Germinal center (tissue), 1 donor: Measurements from ENCODE around the gene TEX30.

Source experiments
- DNase-seq: peaks from one replicate; pipeline ENCODE4 v3.0.0; 2012; ENCODE audit warnings: mixed read lengths, low spot score

TEX30 gene

DNA sequence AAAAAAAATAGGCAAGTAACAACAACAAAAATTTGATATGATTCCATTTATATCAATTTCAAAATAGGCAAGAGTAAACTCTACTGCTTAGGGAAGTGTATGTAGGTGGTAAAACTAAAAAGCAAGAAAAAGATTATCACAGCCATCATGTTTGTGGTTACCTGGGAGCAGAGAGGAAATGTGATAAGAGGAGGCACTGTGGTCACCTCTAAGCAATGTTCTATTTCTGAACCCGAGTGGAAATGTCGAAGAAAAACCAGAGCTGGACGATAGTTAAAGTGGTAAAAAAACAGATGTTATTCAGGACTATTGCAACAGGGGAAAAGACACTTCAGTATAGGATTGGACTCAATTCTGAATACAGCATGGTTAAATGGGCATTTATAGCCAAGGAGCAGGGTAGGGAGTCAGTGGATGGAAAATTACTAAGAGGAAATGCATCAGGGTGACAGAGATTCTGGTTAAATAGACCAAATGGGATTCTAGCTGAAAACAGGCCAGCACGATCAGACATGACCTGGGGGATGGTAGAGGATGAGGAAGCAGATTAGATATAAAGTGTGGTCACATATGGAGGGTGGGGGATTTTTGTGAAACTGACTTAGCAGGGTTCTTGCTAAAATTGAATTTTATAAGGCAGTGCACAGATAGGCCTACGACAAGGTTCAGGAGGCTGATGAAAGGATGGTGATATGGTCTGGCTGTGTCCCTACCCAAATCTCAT is 6.0 kb upstream of the TEX30 start:
- DNase-seq: no peak

DNA sequence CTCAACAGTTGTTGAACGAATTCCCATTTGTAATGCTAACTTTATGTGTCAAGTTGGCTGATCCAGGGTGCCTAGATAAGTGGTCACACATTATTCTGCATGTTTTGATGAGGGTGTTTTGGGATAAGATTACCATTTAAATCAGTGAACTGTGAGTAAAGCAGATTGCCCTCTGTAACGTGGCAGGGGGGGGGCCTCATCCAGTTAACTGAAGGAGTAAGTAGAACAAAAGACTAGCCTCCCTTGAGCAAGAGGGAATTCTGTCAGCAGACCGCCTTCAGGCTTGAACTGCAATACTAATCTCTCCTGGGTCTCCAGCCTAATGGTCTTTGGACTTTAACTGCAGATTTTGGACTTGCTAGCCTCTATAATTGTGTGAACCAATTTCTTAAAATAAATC is 4.2 kb upstream of the TEX30 start:
- no peak for DNase-seq

DNA sequence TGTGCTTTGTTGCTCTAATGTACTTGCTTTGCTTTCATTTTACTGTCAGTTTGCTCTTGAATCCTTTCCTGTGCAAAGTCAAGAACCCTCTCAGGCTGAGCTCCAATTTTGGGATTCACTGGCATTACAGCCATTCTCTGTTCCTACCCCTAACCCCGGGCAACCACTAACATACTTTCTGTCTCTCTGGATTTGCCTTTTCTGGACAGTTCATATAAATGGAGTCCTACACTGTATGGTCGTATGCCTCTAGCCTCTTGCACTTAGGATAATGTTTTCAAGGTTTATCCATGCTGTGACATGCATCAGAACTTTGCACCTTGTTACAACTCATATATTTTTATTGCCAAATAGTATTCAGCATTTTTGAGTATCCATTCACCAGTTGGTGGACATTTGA is 2.7 kb upstream of the TEX30 start:
- no peak for DNase-seq

DNA sequence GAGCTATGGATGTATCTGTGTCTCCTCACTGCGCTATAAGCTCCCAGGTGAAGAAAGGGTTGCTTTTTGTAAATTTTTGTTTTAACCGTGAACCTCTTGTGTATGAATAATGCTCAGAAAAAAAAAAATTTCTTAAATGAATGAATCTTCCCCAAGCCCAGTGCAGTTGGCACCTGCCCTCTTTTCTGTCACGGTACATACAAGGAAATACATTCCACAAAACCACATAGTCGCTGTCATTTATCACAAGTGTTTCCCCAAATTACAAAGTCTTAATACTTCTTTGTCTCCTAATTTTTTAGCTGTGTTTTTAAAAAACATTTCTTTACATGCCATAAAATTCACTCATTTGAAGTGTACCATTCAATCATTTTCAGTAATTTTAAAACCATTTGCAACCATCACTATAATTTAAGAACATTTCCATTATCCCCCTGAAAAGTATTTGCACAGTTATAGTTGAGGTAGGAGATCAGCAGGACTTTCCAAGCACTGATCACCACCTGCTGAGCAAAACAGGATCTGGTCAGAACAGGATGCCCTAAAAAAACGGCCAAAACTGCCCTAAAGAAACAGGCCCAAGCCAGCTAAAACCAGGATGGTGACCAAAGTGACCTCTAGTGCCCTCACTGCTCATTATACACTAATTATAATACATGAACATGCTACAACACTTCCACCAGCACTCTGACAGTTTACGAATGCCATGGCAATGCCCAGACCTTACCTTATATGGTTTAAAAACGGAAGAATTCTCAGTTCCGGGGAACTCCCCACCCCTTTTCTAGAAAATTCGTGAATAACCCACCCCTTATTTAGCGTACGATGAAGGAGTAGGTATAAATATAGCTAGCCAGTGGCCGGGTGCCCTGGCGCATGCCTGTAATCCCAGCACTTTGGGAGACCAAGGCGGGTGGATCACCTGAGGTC is 1.3 kb upstream of the TEX30 start:
- no peak for DNase-seq

DNA sequence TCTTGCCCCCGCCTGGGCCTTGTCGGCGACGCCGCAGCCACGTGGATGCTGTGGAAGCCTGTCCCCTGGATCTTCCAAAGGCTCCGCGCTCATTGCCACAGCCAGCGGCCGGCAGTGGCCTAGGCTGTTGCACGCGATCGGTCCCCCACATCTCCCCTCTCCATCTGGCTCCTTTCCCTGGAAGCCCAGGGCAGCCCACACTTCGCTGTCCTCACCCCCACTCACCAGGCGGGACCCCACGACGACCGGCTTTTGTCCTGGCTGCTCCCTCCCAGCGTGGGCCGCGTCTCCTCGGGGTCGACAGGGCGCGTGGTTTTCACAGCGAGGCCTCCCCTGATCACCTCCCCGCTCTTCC is 605 bp upstream of the TEX30 start:
- DNase-seq: no peak

DNA sequence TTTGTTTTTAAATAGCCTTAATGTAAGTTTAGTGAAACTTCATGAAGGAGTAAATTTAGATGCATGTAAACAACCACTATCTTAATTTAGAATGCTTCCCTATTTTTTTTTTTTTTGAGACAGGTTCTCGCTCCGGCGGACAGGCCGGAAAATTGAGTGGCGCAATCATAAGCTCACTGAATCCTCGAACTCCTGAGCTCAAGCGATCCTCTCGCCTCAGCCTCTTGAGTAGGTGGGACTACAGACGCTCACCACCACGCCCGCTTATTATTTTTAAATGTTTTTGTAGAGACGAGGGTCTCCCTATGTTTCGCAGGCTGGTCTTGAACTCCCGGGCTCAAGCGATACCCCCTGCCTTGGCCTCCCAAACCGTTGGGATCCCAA is 1.6 kb downstream of the TEX30 start:
- no peak for DNase-seq

DNA sequence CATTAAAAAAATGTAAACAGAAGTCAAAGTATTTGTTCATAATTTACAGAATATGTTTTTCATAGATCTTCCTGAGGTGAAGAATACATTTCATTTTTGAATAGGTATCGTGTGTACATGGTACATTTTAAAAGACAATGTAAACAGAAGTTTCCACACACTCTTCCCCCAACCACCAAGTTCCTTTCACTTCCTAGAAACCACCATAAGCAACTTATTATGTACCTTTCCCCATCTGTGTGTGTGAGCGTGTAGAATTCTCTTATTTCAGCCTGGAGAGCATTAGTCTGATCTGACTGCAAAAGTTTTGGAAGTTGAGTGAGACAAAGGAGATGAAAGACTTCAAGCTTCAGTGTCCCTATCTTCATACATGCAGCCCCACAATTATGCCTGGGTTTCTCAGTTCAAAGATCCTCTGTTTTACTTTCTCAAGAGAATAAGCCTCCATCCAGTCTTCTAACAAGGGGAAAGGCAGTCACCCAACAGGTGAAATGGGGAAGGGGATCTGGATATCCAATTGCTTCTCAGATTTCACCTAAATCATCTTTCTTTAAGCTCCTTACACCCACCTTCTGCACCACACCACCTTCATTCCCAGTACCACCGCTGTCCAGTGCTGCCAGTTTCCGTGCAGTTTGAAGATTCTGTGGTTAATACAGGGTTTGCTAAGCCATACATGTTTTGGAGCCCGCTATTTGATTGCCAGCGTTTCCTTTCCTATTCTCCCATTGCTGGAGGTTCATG is 2.1 kb downstream of the TEX30 start:
- DNase-seq: no peak

DNA sequence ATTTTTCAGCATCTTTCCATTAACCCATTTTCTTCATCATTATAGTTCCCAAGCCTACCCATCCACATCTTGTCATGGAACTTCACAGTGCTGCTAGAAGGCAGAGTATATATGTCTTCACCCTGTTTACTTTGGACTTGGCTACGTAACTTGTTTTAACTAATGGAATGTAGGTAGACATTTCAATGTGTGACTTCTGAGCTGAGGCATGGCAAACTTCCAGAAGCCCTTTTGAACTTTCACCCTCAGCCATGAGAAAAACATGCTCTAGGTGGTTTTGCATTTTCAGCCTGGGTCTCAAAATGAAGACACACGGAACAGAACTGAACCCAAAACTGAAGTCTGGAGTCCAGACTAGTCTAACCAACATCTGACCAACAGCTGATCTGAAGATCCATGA is 3.2 kb downstream of the TEX30 start:
- no peak for DNase-seq

DNA sequence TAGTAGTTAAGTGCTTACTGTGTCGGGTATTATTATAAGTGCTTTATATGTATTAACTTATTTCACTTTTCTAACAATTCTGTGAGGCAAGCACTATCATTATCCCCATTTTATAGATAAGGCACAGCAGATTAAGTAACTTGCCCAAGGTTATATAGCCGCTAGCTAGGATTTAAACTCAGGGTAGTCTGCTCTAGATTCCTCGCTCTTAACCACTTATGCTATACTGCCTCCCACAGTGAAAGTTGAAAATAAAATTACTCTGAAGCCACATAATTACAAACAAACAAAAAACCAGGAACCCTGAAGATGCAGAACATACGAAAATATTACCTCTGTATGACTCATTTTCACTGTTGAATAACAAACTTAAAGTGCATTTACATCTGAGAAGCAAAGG is 3.9 kb downstream of the TEX30 start:
- no peak for DNase-seq

DNA sequence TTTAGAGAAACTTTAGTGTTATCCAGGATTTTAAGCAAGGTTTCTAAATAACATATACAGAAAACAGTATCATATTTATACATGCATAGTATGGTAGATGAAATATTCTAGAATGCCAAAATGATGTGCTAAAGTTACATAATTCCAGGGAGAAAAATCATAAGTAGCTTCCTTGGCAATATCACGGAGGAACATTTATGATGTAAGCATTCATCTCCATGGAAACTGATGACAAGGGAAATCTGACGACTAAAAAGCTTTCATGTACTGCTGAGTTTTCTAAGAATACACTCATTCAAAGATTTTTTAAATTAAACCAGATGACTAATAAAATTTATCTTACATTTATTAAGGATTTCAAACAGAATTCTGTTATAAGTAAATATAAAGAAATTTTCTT is 4.7 kb downstream of the TEX30 start:
- no peak for DNase-seq

DNA sequence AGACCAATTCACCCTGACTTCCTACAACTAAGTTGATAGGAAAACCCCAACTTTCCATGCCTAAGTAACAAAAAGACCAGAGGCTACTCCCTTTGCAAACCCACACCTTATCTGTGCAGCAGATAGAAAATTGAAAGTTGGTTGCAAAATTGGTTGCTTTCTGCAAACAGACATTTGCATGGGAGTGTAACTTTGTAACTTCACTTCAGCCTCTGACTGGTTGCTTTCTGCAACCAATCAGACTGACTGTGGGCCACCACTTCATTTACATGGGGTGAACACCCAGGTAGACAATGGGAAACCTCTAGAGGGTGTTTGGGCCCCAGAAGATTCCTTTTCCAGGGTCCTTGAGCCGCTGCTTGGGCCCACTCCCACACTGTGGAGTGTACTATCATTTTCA is 9.8 kb downstream of the TEX30 start:
- DNase-seq: no peak

DNA sequence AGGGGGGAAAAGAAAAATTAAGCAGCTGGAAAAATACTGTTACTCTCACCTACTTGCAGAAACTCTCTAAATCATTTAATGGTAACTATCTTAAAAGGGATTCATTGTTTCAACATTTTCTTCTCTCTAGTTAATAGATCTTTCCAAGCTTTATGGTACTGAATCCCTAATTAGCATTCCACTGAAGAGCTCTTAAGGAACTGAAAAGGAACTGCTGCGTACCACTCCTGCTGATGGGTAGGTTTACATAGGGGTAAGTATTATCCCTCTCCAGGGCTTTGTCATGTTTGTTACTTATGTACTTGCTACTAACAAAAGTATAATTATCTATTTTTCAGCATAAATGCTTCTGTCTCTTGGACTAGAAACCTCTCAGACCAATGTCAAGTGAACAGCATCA is 12.5 kb downstream of the TEX30 start:
- no peak for DNase-seq

DNA sequence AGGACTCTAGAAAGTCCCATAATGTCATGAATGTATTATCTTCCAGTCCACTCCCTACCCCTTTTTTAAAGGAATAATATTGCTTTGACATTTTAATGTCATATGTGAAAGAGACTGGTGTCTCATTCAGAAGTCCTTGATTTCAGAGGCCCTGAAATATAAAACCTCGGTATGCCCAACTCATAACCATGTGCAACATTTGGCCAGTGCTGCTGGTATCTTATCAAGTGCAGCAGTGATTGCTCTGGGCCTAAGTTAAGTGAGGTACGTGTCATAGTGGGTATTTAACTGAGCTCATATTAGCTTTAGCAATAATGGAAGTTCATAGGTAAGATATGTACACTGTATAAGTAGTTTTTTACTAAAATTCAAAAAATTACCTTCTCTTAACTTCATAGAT is 14.7 kb downstream of the TEX30 start:
- no peak for DNase-seq

DNA sequence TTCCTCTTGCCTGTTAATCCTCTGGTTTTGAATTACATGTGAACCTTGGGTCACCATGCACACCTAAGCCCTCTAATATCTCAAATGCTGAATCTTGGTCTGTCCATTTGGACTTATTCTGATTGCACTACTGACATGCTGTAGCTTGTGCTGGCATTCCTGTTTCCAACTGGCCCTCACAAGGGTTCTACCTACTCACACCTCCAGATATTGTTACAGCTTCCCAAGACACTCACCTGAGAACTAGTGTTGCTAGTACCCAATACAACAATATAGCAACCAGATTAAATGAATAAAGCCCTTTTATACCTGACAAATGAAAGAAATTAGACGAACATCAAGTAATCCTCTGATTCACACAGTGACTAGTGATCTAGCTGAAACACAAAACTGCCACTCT is 16.6 kb downstream of the TEX30 start:
- no peak for DNase-seq

DNA sequence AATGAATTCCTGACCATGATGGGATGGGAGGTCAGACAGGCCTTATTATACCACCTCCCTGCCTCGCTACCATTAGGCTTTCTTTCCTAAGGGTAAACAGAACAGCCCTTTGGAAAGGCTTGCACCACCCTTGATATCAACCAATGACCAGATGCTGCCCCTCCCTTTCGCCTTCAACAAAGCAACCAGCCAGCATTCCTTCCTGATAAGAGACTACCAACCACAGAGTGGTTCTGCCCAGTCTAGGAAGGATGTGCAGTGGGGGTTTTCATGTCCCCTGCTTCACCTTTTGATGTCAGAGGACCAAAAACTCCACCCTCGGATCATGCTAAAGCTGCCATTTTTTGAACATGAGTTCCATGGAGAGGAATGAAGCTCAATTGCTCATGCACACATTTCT is 21.7 kb downstream of the TEX30 start:
- DNase-seq: no peak

DNA sequence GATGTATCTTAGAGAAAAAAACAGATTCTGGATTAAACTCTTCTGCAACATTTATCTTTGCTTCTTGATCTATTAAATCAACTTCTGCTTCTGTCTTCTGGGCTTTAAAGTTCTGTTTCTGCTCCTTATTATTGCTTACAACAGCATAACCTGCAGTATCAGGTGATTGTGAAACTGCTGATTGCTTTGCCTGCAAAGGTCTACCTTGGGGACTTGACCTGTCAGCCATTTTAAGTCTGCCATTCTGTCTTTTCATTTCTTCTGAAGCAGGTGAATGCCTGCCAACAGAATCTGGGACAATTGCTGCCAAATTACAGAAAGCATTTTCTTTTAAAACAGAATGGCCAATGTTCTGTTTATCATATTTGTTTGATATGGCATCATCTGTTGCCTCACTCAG is 31.1 kb downstream of the TEX30 start:
- DNase-seq: no peak

DNA sequence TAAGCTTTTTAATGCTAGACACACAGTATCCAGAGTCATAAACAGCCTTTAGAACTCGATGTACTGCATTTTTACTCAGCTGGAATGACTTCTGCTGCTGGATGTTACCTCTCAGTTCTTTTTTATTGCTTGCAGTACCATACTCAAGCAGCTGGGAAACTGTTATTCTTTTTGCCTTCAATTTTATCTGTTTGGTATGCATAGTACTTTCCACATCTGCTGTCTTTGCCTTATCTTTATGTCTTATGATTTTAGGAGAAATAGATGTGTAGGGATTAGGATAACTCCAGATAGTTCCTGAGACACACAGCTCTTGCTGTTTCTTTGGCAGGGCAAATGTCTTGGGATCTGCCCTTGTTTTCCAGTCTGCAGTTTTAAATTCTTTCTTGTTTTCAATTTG is 31.5 kb downstream of the TEX30 start:
- no peak for DNase-seq

DNA sequence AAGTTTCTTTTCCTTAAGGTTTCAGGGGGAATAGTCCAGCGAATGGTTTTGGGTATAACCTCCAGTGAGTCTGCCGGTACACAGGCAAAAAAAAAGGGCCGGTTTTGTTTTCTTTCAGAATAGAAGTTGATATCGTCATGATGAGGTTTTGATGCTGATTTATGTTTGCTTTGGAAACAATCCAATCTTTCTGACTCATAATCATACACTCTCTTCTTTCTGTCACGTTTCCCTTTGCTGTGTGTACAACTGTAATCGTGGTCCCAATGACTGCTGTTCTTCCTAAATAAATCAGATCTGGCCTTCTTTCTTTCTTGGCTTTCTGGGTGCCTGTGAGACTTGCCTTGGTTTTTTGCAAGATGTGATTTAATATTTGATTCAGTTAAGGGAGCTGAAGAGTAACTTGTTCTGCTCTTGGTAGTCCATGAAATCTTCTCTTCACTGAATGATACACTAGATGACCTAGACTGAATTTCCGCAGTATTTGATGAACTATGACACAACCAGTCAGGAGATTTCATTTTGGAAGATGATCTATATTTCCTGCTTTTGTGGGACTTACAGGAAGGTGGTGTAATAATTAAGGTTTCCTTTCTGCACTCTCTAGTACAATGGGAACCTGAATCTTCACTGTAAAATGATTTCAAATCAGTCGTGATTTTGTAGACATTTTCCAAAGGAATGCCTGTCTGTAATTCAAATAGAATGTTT is 43.9 kb downstream of the TEX30 start:
- DNase-seq: no peak

DNA sequence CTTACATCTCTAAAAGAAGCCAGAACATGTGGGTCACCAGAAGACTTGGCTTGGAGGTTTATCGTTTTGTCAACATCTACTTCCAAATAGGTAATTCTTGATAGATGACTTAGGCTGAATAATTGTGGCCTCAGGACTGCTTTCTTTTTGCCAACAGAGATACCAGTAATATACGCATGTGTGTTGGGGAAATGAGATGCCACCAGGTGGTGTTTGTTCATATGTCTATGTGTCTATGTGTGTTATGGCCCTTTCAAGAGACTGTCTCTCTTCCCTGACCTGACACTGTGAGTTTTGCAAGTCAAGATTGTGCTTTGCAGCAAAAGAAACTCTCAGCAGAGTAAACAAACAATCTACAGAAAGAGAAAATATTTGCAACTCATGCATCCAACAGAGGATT is 47.2 kb downstream of the TEX30 start:
- no peak for DNase-seq

DNA sequence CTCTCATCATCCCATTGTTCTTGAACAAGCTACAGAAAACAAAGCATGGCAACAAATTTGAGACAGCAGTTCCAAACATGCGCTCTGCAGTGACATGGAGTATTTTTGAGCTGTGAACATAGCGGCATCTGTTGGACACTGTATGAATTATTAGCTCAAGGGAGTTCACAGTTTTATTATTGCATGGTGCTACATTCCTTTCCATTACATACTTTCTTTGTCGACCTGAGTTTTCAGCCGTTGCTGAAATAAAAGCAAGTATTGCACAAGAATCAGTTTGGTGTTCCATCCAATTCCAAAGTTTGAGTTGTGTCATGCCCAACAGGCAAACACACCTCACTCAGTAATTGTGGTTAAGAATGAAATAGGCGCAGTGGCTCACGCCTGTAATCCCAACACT is 48.7 kb downstream of the TEX30 start:
- no peak for DNase-seq

DNA sequence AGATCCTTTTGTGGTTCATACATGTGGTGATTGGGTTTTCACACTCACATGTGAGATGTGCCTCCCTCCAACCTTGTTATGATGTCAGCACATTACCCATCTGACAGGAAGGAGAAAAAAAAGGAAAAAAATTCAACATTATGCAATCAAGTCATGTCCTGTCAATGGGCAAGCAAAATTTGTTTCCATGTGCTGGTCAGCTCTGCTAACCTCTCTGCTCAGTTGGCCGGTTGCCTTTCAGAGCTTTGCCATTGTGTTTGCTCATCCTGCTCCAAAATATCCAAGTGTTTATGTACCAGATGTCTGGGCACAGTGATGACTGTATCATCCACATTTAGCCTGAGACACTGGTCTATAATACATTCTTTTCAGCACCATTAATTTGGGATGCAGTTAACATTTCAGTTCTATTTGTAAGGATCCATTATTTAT is 51.8 kb downstream of the TEX30 start:
- no peak for DNase-seq

DNA sequence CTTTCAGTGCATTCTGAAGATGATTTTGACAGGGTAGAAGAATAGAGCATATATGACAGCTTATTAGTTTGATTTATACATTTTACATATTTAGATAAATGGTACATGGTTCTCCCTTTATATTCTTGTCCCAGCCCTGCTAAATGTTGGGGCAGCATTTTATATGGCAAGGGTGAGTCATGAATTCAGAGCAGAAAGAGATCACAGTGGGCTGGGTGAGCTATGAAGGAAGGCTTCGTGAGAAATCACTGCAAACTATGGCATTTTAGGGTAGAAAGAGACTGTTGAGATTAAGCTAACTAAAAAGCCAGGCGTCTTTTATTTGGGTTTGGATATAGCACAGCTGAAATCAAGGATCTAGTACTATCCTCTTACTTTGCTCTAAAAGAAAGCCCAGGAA is 54.8 kb downstream of the TEX30 start:
- no peak for DNase-seq
